Astrocyte (in vitro differentiated cells and primary cell): ENCODE measurements around the gene SLC44A3. TPM values are rescaled to one million over a fixed set of nuclear protein-coding genes. Genes with fewer than 3 reads are reported as not detected.

ENCODE experiments used
- DNase-seq: peaks from one replicate; pipeline ENCODE4 v3.0.0-alpha.2; 2010; ENCODE audit warnings: low read depth
- FAIRE-seq: peaks from 2 replicates; lab custom pipeline; 2011; peaks lifted over from hg19 to GRCh38; lab: Jason Lieb, UNC
- H2AFZ ChIP-seq: 2 replicates; pipeline ENCODE4 v1.6.0; 2012; ENCODE audit warnings: low read depth, low read length, inconsistent platforms
- H3K27ac ChIP-seq: 2 replicates; pipeline ENCODE4 v1.5.1; 2011; ENCODE audit warnings: low read depth, low read length, inconsistent platforms
- H3K27me3 ChIP-seq: 2 replicates; pipeline ENCODE4 v1.6.0; 2011; ENCODE audit warnings: low read length, inconsistent platforms; ENCODE audit not compliant: insufficient read depth
- H3K36me3 ChIP-seq: 2 replicates; pipeline ENCODE4 v1.5.1; 2011; ENCODE audit warnings: low read length, inconsistent platforms; ENCODE audit not compliant: insufficient read depth
- H3K4me1 ChIP-seq: 2 replicates; pipeline ENCODE4 v1.5.1; 2011; ENCODE audit warnings: low read length, inconsistent platforms; ENCODE audit not compliant: insufficient read depth
- H3K4me2 ChIP-seq: 2 replicates; pipeline ENCODE4 v1.6.0; 2012; ENCODE audit warnings: low read length, inconsistent platforms
- H3K4me3 ChIP-seq: 2 replicates; pipeline ENCODE4 v1.5.1; 2011; ENCODE audit warnings: low read depth, mild to moderate bottlenecking, low read length, inconsistent platforms; ENCODE audit not compliant: insufficient read depth
- H3K79me2 ChIP-seq: 2 replicates; pipeline ENCODE4 v1.6.0; 2012; ENCODE audit warnings: mild to moderate bottlenecking, low read length, inconsistent platforms; ENCODE audit not compliant: insufficient read depth
- H3K9ac ChIP-seq: 2 replicates; pipeline ENCODE4 v1.6.0; 2012; ENCODE audit warnings: mild to moderate bottlenecking, low read length, inconsistent platforms
- H3K9me3 ChIP-seq: 2 replicates; pipeline ENCODE4 v1.5.1; 2012; ENCODE audit warnings: low read depth, mild to moderate bottlenecking, low read length, inconsistent platforms; ENCODE audit not compliant: insufficient read depth
- H4K20me1 ChIP-seq: 2 replicates; pipeline ENCODE4 v1.6.0; 2012; ENCODE audit warnings: low read length, inconsistent platforms; ENCODE audit not compliant: insufficient read depth
- H3K27ac Mint-ChIP-seq: one replicate; pipeline ENCODE4 v1.8.0; 2021; ENCODE audit warnings: mild to moderate bottlenecking, mixed read lengths; ENCODE audit not compliant: unreplicated experiment
- H3K27me3 Mint-ChIP-seq: one replicate; pipeline ENCODE4 v1.8.0; 2021; ENCODE audit warnings: low read depth, mixed read lengths; ENCODE audit not compliant: unreplicated experiment
- H3K36me3 Mint-ChIP-seq: one replicate; pipeline ENCODE4 v1.8.0; 2021; ENCODE audit warnings: low read depth, mixed read lengths; ENCODE audit not compliant: unreplicated experiment
- H3K4me1 Mint-ChIP-seq: one replicate; pipeline ENCODE4 v1.8.0; 2021; ENCODE audit warnings: low read depth, mixed read lengths; ENCODE audit not compliant: unreplicated experiment
- H3K4me3 Mint-ChIP-seq: one replicate; pipeline ENCODE4 v1.8.0; 2021; ENCODE audit warnings: mild to moderate bottlenecking, moderate library complexity, mixed read lengths; ENCODE audit not compliant: unreplicated experiment
- H3K9me3 Mint-ChIP-seq: one replicate; pipeline ENCODE4 v1.8.0; 2021; ENCODE audit warnings: mild to moderate bottlenecking, mixed read lengths; ENCODE audit not compliant: unreplicated experiment
- EZH2 ChIP-seq: IDR thresholded peaks from 2 replicates; pipeline ENCODE4 v1.6.1; 2012; ENCODE audit warnings: mild to moderate bottlenecking, low read length, inconsistent platforms; ENCODE audit not compliant: insufficient read depth
- total RNA-seq: library from RNA; stranded (reverse); gene quantifications from 2 replicates; pipeline ENCODE4 v1.2.1, GENCODE V29; 2021
- TF ChIP-seq, protein P1 (sequence below): IDR thresholded peaks from 2 replicates; pipeline ENCODE4 v1.5.1; 2011; ENCODE audit warnings: low read depth, mild to moderate bottlenecking, inconsistent platforms, low read length, moderate library complexity; ENCODE audit not compliant: insufficient read depth

Gene SLC44A3
- total RNA-seq, 1 donor from 2014 or later: 3.7 TPM

DNA sequence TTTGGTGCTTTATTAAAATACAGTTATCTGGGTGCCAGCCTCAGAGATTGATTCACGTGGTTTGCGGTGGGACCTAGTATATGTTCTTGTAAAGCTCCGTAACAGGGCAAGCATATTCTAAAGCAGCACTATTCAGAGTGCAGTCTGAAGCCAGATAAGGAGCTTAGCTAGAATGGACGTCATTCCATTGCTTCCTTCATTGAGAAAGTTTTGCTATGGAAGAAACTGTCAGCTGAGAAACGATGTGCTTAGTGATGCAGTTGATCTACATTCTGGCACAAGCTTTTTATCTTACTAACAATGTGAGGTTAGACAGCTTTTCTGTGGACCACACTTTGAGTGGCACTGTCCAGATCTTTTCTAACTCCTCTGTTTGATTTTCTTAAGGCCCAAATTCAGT is 26.2 kb downstream of the SLC44A3 start:
- Histone ChIP-seq H3K36me3 (no peaks in the 10 kb centered on the region), H3K9me3 (no peaks in the 10 kb centered on the region), H4K20me1 (no peaks in the 10 kb centered on the region), H3K4me2 (no peak overlapping the region), H2AFZ (no peak overlapping the region), H3K27me3 (no peaks in the 10 kb centered on the region), H3K4me1 (no peaks in the 10 kb centered on the region), H3K9ac (no peak overlapping the region), H3K4me3 (no peak overlapping the region), H3K79me2 (no peaks in the 10 kb centered on the region), H3K27ac (no peak overlapping the region)
- H3K27ac Mint-ChIP-seq: no peak overlapping the region
- FAIRE-seq (no peak), DNase-seq (no peak)
- TF ChIP-seq, protein P1, sequence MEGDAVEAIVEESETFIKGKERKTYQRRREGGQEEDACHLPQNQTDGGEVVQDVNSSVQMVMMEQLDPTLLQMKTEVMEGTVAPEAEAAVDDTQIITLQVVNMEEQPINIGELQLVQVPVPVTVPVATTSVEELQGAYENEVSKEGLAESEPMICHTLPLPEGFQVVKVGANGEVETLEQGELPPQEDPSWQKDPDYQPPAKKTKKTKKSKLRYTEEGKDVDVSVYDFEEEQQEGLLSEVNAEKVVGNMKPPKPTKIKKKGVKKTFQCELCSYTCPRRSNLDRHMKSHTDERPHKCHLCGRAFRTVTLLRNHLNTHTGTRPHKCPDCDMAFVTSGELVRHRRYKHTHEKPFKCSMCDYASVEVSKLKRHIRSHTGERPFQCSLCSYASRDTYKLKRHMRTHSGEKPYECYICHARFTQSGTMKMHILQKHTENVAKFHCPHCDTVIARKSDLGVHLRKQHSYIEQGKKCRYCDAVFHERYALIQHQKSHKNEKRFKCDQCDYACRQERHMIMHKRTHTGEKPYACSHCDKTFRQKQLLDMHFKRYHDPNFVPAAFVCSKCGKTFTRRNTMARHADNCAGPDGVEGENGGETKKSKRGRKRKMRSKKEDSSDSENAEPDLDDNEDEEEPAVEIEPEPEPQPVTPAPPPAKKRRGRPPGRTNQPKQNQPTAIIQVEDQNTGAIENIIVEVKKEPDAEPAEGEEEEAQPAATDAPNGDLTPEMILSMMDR: no peak
- no peak for TF ChIP-seq EZH2
- H3K36me3 Mint-ChIP-seq: peaks cover 21% of the 10 kb centered on the region
- H3K9me3 Mint-ChIP-seq: peaks cover 2% of the 10 kb centered on the region
- no peak overlapping the region for H3K4me3 Mint-ChIP-seq
- peaks cover 14% of the 10 kb centered on the region for H3K27me3 Mint-ChIP-seq
- H3K4me1 Mint-ChIP-seq: peaks cover 4% of the 10 kb centered on the region

DNA sequence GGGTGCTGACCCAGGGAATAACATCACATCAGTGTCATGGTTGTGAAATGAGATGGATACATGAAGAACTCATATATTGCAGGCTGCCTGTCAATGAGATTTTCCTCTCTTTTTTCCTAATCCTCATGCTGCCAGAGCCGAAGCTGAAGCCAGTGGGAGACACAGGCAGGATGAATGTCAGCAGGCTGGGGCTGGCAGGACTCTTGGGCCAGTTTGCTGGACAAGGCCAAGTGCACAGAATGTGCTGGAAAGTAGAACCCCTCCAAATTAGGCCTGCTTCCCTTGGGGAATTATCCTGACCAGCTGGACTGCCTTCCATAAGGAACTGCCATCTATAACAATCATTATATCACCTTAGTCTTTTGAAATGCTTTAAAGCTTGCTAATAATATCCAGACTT is 31.4 kb downstream of the SLC44A3 start:
- no peak overlapping the region for H3K4me2 ChIP-seq
- no peaks in the 10 kb centered on the region for H3K27me3 ChIP-seq
- no peak overlapping the region for H2AFZ ChIP-seq
- H3K27ac Mint-ChIP-seq: no peak overlapping the region
- H4K20me1 ChIP-seq: no peaks in the 10 kb centered on the region
- peaks cover 4% of the 10 kb centered on the region for H3K27me3 Mint-ChIP-seq
- H3K4me1 Mint-ChIP-seq: peaks cover 4% of the 10 kb centered on the region
- H3K4me3 ChIP-seq: no peak overlapping the region
- TF ChIP-seq EZH2: no peak
- TF ChIP-seq, protein P1: no peak
- H3K4me3 Mint-ChIP-seq: no peak overlapping the region
- H3K9me3 ChIP-seq: no peaks in the 10 kb centered on the region
- DNase-seq (no peak), FAIRE-seq (no peak)
- H3K9ac ChIP-seq: no peak overlapping the region
- no peaks in the 10 kb centered on the region for H3K9me3 Mint-ChIP-seq
- peaks cover 7% of the 10 kb centered on the region for H3K36me3 Mint-ChIP-seq
- peaks cover 8% of the 10 kb centered on the region for H3K4me1 ChIP-seq
- H3K27ac ChIP-seq: no peak overlapping the region
- no peaks in the 10 kb centered on the region for H3K36me3 ChIP-seq
- no peaks in the 10 kb centered on the region for H3K79me2 ChIP-seq

DNA sequence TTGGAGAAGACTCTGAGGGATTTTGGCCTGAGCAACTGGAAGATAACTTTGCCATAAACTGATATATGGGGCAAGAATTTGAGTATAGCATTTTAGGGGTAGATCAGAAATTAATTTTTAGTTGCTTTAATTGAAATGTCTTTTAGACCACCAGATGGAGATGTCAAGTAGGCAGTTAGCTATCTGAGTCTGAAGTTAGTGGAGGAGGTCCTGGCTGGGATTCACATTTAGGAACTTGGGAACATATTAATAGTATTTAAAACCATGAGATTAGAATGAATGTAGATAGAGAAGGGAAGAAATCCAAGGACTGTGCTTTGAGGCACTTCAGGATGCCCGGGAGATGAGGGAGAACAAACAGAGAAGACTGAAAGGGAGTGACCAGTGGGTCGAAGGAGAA is 32.6 kb downstream of the SLC44A3 start:
- H3K9ac ChIP-seq: no peak overlapping the region
- FAIRE-seq: no peak
- H4K20me1 ChIP-seq: no peaks in the 10 kb centered on the region
- H3K36me3 ChIP-seq: no peaks in the 10 kb centered on the region
- no peak overlapping the region for H2AFZ ChIP-seq
- Mint-ChIP-seq H3K9me3 (no peaks in the 10 kb centered on the region), H3K36me3 (no peaks in the 10 kb centered on the region), H3K4me1 (no peaks in the 10 kb centered on the region), H3K4me3 (no peak overlapping the region), H3K27me3 (peaks cover 4% of the 10 kb centered on the region), H3K27ac (no peak overlapping the region)
- TF ChIP-seq, protein P1: no peak
- no peak for TF ChIP-seq EZH2
- H3K79me2 ChIP-seq: no peaks in the 10 kb centered on the region
- no peak overlapping the region for H3K4me3 ChIP-seq
- no peaks in the 10 kb centered on the region for H3K9me3 ChIP-seq
- H3K4me1 ChIP-seq: peaks cover 8% of the 10 kb centered on the region
- H3K27ac ChIP-seq: no peak overlapping the region
- DNase-seq: no peak
- no peak overlapping the region for H3K4me2 ChIP-seq
- no peaks in the 10 kb centered on the region for H3K27me3 ChIP-seq
